HG02642 (cell line): ENCODE data around the gene CEP170B.
"Not testable (repeated sequence)": the region's sequence is repeated elsewhere in the genome, so short reads cannot be mapped to it uniquely, and the experiment has no call there.

Experiments used
- ATAC-seq: cut with Tn5 transposase; IDR thresholded peaks from one replicate; pipeline ENCODE4 v1.9.1; 2021; ENCODE audit warnings: mild to moderate bottlenecking; ENCODE audit not compliant: unreplicated experiment, poor library complexity

CEP170B gene

DNA sequence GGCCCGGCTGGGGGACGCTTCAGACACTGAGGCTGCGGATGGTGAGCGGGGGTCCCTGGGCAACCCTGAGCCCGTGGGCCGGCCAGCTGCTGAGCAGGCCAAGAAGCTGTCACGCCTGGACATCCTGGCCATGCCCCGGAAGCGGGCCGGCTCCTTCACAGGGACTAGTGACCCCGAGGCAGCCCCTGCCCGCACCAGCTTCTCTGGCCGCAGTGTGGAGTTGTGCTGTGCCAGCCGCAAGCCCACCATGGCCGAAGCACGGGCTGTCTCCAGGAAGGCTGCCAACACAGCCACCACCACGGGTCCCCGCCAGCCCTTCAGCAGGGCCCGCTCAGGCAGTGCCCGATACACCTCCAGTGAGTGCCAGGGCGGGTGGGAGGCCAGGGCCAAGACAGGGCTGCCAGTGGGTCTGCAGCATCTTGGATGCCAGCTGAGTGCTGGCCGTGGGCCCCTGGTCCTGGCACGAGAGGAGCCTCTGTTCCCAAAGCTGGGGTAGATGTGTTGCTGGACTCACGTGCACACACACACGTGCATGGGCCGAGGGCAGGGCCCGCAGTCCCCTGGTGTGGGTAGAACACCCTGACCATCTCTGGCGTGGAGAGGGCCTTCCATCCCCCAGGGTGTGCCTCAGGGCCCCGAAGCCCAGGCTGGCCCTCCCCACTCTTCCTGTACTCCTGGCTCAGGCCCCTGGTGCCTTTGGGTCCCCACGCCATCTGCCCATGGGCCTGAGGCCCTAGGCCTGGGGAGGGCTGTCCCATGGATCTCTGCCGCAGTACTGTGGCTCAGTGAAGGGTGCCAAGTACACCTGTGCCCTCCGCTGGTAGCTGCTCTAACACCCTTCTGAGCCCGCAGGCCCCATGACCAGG, 22.8 kb downstream of the CEP170B start:
- ATAC-seq, result no peak

DNA sequence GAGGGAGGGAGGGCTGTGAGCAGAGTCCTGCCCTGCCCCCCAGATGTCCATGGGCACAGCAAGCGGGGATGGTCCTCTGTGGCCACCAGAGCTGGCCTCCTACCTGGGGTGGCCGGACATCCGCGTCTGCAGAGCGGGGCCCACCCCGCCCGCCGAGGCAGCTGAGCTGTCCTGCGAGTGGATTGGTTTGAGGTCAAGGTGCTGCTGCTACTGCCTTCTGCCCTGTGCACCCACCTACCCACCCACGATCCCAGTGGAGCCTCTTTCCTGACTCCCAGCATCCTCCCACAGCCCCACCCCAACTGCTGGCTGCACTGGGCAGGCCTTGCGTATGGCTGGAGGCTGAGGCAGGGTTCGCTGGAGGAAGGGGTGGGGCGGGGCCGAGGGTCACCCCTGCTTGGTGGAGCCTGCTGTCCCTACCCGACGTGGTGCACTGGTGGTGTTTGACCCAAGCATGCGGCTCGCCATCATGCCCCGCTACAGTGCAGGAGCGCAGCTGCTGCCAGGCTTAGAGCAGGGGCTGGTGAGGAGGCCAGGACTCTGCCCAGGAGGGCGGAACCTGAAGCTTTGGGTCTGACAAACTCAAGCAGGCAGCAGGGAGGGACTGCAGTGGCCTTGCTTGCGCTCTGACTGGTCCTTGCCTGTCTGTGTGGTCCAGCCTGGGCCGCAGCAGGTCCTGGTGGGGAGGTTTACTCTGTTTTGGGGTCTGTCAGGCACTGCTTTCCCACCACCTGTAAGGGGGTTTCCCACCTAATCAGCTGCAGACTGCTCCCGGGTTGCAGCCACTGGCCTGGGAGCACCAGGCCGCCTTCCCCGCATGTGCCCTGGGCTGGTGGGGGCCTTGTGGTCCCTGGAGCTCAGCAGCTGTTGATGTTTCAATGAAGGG, 23.7 kb downstream of the CEP170B start:
- ATAC-seq, result no peak

DNA sequence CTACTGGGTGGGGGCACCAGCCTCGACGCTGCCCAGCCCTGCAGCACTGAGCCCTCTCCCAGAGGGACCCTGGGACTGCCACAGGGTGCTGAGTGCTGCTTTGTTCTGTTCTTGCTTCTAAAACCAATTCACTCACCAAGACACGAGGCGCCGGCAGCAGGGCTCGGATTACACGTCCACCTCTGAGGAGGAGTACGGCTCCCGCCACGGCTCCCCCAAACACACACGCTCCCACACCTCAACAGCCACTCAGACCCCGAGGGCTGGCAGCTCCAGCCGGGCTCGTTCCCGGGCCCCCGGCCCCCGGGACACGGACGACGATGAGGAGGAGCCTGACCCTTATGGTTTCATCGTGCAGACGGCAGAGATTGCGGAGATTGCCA, 24.3 kb downstream of the CEP170B start:
- no peak for ATAC-seq

DNA sequence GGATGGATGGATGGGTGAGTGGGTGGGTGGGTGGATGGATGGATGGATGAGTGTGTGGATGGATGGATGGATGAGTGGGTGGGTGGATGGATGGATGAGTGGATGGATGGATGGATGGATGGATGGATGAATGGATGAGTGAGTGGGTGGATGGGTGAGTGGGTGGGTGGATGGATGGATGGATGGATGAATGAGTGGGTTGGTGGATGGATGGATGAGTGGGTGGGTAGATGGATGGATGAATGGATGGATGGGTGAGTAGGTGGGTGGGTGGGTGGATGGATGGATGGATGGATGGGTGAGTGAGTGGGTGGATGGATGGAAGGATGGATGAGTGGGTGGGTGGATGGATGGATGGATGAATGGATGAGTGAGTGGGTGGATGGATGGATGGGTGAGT, 25.2 kb downstream of the CEP170B start:
- ATAC-seq, result not testable (repeated sequence)

DNA sequence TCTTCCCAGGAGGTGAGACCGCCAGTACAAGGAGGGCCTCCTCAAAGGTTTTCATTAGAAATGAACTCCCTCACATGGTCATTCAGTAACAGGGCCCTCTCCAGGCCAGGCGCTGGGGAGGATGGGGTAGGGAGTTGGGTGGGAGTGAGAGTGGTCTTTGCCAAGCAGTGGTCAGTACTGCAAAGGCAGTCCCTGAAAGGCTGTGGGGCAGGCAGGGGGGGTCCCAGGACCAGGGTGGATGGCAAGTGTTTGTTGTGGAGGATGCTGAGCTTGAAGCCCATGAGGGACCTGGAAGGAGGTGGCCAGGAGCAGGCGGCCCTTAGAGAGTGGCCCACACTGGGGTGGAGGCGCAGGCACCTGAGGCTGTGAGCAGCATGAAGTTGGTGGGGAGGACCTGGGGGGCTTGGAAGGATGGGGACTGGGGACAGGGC, 26.1 kb downstream of the CEP170B start:
- ATAC-seq, result no peak

DNA sequence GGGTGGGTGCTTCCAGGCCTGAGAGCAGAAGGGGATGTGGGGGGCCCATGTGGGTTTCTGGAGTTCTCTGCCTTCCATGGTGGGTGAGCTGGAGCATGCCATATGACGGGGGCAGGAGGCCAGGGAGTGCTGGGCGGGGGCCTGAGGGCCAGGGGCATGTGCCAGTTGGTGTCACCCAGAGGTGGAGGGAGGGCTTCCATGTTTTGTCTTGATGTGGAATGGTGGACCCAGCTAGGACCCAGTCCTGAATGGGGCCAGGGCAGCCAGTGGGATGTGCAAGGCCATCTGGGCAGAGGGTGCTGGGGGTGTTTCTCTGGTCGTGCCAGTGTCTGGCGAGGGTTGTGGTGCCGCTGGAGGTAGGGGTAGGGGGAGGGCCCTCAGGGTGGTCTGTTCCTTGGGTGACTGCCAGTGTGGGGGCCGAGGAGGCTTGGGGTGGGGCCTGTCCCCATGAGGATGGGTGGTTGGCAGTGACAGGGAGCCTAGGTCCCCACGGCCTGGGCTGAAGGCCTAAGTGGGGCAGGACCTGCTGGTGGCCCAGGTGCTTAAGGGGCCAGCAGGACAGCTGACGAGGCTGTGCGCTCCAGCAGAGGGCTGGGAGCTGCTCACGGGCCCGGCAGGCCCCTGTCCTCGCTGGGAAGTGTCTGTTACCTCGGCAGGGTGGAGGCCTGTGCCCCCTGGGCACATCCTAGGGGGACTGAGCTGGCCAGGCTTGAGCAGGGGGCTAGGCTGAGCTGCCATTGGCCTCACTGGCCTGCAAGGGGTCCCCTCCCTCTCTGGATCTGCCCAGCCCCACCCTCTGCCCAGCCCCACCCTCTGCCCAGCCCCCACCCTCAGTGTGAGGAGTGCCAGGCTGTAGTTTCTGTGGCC, 26.8 kb downstream of the CEP170B start:
- ATAC-seq, result no peak

DNA sequence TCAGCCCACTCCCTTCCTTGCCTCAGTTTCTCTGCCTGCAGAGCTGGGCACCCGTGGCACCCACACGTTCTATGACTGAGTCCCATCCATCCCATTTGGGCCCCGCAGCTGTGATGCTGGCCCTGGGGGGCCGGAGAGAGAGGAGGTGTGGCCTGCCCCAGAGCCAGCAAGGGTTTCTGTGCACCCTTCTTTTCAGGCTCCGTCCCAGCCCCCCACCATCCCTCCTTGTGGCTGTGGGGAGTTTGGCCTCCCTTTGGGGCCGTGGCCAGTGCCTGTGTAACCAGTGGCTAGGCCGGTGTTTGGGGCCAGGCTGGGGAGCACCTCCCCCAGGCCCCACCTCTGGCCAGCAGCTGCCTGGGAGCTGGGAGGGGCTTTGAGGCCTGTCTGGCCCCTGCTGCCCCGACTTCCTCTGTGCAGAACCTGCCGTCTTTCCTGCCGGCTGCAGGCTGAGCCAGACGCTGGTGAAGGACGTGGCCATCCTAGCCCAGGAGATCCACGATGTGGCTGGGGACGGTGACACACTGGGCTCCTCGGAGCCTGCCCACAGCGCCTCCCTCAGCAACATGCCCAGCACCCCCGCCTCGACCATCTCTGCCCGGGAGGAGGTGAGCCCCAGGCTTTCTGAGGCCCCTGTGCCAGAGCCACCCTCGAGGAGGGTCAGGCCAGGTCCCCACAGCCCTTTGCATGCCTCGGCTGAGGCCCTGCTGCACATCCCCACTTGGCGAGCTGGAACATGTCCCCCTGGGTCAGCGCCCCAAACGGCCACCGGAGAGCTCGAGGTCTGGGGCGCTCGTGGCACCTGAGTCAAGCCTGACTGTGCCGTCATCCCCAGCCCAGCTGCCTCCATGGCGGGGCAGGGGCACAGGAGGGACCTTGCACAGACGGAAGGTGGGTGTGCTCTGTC, 27.7 kb downstream of the CEP170B start:
- ATAC-seq, result no peak

DNA sequence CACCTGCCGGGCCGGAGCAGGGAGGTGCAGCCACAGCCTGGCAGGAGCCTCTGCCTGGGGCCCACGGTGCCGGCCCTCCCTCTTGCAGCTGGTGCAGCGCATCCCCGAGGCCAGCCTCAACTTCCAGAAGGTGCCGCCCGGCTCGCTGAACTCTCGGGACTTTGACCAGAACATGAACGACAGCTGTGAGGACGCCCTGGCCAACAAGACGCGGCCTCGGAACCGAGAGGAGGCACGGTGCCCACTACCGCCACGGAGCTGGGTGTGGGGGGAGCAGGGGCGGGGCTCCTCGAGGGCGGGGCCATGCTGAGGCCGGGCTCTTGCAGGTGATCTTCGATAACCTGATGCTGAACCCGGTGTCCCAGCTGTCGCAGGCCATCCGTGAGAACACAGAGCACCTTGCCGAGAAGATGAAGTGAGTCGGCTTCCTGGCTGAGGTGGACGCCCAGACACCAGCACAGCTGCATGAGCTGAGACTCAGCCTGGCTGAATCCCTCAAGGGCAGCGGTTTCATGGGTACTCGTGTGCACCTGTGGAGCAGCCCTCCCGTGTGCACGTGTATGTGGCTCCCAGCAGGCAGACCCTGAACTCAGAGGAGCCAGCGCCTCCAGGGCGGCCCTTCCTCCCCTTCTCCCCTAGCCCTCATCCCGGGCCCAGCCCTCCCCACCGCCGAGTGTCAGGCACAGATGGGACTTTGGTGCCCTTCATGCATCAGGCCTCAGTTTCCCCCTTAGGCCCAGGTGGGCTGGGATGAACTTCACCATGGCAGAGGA, 28.6 kb downstream of the CEP170B start:
- no peak for ATAC-seq

DNA sequence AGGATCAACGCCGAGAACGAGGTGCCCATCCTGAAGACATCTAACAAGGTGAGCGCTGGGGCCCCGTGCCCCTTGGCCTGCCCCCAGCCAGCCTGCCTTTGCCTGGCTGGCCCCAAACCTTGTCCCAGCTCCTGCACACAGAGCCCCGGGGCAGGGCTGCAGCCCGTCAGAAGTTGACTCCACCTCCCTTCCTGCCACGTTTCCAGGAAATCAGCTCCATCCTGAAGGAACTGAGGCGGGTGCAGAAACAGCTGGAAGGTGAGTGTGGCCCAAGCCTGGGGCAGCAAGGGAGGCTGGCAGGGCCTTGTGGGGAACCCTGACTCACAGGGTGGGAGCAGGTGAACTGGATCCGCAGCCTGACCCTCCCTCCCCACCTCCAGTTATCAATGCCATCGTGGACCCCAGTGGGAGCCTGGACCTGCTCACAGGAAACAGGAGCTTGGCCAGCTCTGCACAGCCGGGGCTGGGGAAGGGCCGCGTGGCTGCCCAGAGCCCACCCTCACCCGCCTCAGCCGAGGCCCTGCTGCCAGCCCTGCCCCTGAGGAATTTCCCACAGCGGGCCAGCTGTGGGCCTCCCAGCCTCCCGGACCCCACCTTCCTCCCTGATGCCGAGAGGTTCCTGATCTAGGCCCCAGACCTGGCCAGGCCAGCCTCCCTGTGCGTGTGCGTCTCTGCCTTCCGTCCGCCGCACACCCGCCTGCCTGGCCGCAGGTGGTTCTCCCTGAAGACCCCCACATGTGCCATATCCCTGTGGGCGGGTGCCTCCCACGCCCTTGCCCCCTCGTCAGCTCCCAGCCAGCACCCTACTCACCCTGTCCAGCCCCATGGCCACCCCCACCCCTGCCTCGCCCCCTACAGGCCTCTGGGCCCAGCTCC, 29.5 kb downstream of the CEP170B start:
- ATAC-seq, result no peak

DNA sequence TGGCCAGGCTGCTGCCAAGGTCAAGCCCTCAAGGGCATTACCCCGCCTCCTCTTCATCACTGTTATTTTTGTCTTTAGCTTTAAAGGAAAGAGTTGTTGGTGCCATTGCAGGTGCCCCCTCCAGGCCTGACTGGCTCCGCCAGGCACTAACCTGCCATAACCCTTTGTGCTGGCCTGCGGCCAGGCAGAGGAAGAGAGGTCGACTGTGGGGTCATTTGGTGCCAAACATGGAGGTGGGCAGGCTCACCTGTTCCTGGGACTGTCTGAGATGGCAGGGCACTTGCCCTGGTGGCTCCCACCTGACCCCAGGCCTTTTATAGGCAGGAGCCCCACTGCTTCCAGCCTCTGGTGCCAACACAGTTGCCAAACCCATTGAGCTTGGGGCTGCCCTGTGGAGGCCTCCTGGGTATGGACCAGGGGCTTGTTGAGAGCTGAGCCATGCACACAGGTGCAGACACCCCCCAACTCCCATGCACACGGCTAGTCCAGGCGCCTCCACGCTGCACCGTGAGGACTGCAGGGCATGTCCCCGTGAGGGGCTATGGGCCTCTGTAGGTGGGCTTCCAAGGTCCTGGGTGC, 30.2 kb downstream of the CEP170B start:
- ATAC-seq, result no peak

DNA sequence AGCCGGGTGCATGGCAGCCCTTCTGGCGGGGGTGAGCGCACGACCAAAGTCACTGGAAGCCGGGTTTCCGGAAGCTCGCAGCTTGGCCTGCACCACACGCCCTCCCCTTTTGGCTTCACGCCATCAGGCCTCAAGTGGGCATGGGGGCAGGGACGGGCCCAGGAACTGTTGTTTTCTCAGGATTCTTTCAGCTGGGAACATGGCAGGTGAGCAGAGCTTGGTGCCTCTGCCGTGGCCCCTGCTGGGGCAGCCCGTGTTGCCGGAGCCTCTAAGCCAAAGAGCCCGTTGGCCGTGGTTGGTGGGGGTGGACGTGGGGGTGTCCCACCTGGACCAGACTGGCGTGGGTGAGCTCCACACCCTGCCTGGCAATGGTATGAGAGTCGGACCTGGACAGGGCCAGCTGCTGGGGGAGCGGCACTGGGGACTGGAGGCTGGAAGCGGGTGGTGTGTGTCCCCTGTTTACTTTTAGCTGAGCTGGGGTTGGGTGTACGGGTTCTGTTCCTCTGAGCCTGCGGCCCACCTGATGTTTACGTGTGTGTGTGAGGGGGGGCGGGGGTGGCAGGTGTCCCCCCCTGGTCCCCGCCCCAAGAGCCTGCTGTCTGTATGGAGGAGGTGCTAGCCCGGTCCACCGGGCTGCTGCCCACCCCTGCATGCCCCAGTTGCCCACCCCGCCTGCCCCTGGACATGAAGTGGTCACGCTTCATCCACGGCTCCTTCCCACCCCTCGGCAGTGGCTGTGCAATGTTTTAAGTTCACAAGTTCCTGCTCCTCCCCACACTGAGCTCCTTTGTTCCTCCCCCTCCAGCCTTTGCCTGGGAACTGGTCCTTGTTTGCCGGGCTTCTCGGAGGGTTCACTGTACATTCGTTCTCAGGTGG, 31.0 kb downstream of the CEP170B start:
- no peak for ATAC-seq

DNA sequence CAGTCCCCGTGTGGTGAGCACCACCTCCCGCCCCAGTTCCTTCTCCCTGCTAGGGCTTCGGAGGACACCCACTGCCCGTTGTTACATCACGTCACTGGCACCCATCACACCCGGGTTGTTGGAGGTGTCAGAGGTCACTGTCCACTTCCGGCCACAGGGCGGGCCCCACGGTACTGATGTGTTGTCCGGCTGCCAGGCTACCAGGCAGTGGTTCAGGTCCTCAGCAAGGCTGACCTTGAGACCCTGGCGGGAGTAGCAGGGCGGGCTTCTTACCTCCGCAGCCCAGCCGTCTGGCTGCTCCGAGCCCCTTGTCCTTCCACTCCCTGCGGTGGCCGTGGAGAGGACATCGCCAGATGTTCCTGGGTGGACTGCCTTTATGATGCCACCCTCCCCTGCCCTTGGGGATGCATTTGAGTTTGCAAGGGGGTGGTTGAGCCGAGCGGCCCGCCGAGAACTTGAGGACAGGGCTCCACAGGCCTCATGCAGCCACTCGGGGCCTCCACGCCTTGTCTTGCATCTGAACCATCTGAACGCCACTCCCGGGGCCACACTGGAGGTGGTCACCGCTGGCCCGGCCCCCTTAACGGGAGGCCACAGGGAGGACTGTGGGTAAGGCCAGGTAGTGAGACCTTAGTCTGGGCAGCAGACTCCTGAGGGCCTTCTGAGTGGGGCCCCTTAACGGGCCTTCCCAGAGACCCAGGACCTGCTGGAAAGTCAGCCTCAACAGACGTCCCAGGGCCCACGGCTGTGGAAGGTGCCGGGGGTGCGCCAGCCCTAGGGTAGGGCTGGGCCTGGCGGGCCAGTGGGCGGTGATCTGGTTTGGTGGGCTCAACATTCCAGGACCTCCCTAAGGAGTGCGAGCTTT, 32.5 kb downstream of the CEP170B start:
- ATAC-seq, result no peak

DNA sequence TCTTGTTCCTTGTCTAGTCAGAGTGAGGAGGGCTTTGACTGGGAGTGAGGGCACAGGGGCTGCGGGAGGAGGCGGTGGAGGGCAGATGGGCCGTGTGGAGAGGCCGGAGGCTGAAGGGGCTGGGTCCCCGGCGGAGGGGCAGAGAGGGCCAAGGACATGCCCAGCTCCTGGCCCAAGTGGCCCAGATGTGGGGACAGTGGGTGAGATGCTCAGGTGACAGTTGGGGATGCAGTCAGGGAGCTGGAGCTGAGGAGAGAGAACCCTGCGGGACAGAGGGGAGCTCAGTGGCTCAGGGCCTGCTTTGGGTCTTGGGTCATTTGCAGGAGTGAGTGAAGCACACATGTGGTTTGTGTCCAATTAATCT, 33.1 kb downstream of the CEP170B start:
- no peak for ATAC-seq

DNA sequence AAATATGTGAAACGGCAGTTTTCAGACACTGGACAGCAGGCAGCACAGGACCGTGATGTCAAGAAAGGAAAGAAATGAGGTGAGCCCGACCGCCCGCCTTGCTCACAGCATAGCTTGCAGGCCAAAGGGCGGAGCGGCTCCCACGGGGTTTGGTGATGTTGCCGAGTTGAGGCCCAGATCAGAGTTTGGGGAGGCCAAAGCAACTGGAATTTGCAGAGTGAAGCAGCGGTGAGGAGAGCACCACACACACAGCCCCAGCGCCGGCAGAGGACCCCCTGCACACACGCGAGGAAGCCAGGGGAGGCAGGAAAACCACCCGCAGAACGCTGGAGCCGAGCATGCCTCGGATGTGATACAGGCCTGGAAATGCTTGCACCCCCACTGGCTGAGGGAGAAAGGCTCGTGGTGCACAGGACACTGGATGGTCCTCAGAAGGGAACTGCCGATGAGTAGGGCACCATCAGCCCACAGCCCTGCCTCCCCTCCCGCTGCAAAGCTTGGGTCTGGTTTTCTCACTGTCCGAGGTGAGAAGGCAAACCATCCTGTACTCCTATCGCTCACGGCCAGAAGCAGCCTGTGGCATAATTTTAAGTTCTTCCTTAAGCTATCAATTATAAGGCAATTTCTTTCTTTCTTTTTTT, 33.9 kb downstream of the CEP170B start:
- ATAC-seq, result no peak

DNA sequence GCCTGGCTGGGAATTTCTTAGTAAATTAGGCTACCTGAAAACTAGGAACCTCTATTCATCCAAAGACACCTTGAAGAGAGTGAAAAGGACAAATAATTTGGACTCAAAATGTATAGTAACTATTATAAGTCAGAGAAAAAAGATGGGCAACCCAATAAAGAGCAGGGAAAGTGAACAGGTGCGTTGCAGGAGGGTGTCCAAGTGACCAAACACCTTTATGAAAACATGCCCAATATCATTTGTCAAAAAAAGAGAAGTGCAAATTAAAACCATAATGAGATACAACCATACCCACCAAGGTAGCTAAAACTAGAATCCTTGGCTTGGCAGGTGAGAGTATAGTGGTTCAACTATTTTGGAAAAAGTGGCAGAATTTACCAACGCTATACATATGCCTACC, 34.7 kb downstream of the CEP170B start:
- no peak for ATAC-seq
